ENCODE results near the gene LYRM2.
A peak's percentile ranks its signal among the peaks of the same experiment; 100 is the strongest.

LYRM2 gene

DNA sequence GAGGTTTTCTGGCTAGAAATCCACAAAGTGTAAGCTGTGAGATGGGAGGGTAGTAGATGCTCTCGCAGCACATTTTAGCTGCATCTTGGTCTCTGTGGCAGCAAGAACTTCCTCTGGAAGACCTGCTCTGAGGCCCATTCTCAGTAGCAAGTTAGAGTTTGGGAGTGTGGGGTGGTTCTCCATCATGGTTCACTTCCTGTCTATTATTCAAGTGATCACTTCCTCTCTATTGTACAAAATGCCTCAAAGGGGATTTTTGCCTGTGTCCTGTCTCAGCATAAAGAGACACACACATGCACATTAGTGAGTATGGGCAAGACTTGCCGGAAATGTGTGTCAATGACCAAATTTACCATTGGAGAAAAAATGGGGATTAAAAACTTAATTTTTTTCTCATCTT is 42.5 kb downstream of the LYRM2 start:
- DNase-seq (ENCODE audit: low spot score), result no peak

DNA sequence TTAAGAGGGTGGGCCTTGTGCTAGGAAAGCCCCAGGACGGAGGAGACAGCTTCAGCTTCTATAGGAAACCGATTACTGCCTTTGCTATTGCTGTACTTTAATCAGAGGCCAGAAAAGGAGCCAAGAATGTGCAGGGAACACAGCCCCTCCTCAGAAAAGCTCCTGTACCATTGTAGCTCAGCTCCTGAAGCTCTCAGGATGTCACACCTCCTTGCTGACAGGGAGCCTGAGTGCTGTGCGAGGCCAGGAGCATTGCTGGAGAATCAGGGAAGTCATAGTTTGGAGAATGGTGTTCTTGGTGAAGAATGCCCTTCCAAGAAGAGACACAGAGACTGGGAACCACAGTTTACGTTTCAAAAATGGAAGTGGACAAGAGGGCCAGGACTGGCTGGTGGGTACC is 46.8 kb downstream of the LYRM2 start:
- no peak for DNase-seq (ENCODE audit: low spot score)

DNA sequence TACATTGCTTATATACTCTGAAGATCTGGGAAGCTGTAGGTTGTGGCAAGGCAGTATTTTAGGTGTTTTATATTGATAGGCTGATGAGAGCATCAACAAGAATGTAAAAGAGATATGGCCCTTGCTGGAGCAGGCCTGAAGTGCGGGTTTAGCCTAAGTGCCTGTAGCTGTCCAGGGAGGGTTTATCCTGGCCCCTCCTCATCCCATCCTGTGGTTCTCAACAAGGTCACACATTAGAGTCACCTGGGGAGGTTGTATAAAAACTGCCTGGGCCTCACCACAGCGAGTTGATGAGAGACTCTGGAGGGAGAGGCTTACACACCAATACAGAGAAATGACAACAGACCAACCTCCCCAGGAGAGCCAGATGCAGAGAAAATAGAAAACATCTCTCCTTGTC is 48.4 kb downstream of the LYRM2 start:
- no peak for DNase-seq (ENCODE audit: low spot score)

DNA sequence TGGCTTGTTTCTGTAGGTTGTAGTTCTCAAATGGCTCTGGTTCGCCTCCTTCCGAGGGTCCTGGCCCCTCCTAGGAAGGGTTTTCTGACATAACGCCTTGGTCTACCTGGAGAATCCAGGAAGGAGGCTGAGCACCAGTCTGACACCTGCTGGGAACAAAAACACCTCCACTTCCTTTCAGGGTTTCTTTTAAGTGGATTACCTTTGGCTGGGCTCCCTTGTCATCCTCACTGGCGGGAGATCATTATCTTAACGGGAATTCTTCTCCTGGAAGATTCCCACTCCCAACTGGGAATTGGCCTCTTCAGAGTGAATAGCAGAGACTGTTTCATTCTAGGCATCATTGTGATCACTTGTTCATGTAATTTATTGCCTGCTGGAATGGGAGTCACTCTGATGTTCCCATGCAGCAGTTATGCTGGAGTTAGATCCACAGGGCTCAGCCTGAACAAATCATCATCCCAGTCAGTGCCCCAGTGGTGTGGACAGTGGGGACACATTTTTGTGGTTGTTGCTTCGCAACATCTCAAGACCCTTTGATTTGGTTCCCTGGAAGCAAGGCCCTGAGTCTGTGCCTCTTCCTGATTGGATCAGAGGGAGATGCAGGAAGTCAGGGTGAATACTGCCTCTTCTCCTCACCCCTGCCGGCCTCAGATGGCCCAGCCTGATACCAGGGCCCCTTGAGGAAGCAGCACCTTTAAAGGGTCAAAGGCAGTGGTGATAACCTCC is 49.1 kb downstream of the LYRM2 start:
- no peak for DNase-seq (ENCODE audit: low spot score)

DNA sequence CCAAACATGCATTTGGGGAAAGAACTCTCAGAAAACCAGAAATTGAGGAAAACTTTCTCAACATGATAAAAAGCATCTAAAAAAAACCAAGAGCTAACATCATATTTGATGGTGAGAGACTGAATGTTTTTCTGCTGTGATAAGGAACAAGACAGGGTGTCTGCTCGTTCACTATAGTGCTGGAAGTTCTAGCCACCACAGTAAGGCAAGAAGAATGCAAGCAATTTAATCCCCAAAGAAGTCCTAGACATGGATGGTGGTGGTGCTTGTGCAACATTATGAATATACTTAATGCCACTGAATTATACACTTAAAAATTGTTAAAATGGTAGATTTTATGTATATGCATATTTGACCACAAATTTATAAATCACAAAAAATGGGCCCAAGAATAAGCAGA is 53.4 kb downstream of the LYRM2 start:
- no peak for DNase-seq (ENCODE audit: low spot score)

DNA sequence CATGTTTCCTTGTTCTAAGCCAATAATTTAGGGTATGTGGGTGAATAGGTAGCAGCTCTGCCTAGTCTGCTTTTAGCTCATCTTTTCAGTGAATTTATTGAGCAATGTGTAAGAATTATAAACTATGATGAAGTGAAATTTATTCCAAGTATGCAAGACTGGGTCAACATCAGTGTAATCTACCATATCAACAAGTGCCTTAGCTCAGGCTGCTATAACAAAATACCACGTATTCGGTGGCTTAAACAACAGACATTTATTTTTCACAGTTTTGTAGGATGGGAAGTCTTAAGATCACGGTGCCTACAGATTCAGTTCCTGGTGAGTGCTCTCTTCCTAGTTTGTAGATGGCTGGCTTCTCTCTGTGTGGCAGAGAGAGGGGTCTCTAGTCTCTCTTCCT is 54.0 kb downstream of the LYRM2 start:
- DNase-seq (ENCODE audit: low spot score), result no peak

DNA sequence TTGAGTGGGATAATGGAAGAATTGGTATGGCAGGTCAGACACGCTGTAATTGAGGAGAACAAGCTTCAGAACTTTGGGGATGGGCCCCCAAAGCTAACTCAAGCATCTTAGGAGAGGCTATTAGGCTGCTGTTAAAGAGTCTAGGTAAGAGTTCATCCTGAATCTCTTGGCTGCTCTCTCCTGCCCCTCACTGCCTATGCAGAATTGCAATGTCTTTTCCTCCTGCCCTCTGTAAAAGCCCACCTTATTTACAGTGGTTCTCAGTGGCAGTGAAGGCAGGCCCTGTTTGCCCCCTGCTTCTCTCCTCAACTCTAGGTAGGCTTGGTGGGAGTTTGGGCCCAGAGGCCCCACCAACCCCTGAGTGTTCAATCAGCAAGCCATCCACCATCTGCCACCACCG is 55.0 kb downstream of the LYRM2 start:
- no peak for DNase-seq (ENCODE audit: low spot score)

DNA sequence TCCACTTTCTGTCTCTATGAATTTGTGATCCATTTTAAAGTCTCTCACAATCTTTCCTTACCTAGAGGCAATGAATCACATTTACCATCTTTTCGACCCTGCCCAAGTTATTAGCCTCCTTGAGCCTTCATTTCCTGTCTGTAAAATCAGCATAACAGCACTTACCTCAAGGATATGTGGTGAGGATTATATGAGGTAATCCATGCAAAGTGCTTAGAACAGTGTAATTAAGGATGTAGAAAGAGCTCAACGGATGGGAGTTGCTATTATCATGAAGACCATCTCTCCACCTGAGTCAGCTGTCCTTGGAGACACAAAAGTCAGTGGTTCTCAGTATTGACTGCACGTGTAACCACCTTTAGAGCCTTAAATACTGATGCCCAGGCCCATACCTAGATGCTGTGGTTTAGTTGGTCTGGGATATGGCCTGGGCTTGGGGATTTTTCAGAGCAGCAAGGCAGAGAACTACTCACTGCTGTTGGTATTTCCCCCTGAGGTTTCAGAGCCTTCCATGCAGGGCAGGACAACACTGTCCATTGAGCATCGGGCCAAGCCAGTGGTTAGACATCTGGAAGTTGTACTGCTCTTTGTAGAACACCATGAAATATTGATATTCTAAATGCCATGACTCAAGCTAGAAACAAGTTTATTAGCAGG is 55.8 kb downstream of the LYRM2 start:
- DNase-seq (ENCODE audit: low spot score), result no peak

DNA sequence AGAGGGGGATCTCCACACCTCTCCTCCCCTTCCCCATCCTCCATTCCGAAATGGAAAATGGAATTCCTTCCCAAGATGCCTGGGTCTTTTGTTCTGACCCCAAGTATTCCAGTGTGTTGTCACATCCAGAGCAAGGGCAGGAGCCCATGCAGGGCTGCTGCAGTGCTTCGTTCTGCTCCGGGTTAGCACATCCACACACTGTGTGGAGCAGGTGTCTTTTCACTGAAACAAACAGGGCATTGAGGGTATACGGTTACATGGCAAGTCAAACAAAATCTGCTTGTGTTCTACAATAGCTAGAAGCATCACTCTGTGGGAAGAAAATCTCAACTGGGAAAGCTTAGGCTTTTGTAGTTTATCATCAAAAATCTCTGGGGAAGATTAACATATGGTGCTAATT is 56.9 kb downstream of the LYRM2 start:
- DNase-seq (ENCODE audit: low spot score), result no peak

DNA sequence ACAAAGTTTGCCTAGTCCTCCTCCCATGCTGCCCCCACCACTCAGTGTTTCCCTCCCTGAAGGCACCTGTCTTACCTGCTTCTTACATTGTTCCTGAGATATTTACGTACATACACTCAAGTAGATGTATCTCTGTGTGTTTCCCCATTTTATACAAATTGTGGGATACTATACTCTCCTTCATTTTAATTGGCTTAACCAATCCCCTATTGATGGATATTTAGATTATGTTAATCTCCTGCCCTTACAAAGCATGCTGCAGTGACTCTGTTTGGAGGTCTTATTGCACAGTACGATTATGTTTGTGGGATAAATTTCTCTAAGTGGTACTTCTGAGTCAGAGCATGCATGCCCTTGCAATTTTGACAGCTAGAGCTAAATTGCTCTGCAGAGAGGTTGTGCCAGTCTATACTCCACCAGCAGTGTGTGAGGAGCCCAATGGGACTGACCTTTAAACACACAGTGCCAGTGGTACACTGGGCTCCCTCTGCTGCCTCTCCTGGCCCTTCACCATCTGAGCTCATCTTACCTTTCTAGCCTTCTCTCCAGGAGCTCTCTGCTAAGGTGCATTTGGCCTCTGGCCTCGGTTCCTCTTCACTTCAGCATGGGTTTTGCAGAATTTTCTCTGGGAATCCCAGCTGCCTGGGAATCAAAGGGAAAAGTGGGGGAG is 57.4 kb downstream of the LYRM2 start:
- no peak for DNase-seq (ENCODE audit: low spot score)

DNA sequence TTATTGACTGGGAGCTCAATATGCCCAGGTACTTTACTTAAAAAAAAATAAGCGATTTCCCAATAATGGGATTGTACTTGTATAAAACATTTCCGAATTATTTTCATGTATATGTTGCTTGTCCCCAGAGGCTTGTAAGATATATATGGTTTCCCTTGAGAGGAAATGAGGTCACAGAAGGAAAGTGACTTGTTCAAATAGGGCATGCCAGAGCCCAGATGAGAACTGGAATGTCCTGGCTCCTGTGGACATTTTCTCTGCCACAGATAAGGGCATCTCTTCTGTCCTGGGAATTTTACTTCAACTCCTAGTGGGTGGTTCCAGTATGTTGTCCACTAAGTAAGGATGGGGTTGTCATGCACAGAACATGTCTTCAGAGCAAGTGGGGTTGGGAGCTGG is 63.0 kb downstream of the LYRM2 start:
- DNase-seq (ENCODE audit: low spot score), result no peak

DNA sequence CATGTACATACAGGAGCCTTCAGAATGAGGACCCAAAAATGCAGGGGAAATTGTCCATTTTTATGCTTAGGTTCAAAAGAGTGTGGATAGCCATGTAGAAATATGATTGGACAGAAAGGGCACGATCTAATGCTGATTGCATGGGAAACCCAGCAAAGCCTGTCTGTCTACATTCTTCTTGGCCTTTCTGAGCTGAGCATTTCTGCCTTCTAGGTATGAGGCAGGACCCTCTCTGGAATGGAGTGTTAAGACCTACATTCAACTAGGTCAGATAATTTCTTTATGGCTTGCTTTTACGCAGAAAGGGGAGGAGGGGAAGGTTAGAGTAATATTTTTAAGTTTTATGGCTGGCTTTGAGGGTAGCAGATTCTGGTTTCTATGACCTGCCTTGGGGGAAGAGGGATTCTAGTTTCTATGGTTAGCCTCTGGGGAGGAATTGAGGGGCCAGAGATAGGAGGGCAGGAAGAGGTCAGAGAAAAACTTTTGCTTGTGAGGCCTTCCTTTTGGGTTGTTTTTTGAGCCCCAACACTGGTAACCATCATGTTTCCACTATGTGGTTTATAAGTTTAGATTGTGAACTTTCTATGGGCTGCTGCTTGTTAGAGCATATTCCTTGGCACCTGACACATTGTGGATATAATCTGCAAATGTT is 63.5 kb downstream of the LYRM2 start:
- DNase-seq (ENCODE audit: low spot score), result no peak

DNA sequence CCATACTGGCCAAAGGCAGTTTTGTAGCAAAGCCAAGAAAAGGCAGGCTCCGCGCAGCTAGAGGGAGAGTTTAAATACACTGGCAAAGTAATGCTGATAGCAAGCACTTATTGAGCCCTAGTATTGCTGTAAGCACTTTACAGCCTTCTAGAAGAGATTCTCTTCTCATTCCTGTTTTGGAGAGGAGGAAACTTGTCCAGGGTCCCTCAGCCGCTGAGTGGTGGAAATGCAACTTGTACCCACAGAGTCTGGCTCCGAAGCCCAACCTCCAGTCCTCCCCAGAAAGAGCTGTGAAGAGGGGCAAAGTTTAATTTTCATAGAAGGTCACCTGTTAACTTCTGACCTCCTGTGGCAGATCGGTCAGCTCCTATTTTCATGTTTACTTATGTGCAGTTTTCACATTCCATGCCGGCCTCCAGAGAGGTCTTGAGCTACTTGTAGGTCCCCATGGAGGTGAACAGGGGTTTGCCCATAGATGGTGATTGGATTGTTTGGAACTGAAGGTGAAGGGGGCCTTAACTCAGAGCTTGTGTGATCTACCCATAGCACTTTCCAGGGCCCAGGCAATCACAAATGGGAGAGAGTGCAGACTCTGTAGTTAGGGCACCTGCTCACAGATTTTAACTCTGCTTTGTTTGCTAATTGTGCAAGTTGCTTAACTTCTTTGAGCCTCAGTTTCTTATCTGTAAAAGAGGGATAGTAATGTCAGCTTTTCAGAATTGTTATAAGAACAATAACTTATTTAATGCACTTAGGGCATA is 70.7 kb downstream of the LYRM2 start:
- no peak for DNase-seq (ENCODE audit: low spot score)

DNA sequence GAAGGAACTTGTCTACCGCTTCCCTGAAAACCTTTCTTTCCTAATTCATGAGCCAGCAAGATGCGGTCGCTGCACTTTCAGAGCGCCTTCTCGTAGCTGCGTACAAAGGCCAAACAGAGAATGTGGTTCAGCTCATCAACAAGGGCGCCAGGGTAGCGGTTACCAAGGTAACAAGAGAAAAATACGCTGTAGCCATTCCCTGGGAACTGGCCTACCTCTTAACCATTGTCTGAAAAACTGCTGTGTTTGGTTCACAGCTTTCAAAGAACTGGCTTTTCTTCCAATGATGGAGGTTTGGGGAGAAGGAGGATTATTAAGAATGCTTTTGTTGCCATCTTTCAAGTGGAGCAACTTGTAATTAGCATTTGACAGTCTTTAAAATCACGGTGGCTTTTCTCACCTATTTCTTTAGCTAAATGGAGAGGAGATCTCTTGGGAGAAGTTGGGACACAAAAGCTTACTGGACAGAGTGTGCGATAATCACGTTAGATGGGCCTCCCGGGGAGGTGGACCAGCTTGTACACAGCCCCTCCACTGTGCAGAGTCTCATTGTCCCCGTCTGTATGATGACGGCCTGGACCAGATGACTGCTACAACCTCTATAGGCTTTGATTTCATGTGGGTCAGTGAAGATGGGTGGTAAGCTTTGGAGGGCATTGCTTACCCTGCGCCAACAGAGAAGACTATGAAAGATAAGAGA is 71.5 kb downstream of the LYRM2 start:
- DNase-seq (ENCODE audit: low spot score), result peak; percentile 56

DNA sequence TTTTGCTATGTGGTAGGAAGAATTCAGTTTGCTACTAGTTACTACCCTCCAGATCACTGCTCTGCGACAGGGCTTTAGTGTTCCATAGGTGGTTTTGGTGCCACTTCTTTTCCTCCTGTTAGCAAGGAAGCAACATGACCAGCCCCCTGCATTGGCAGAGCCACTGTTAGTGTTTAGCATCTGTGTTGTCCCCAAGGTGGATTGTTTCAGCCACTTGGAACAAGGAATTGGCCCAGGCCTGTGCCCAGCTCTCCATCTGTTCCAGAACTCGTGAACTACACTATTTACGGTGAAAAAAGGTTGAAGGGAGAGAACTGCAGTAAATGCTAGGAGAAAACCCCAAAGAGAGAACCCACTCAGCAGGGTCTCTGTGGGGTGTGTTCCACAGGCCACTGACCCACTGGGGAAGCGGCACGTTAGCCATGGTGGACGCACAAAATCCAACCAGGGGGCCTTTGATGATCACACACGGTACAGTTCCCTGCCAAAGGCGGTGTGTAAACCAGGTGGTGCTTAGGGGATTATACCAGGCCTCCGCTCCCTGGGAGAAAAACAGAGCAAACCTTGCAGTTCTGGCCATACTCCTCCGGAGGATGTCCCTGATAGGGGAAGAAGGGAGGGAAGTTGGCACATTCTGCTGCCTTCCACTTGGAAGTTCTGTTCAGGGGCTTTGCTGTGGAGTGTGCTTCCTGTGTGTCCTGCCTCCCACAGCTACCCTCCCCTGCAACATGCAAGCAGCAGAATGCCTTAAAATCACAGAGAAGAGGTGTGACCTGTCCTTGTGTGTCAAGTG is 72.3 kb downstream of the LYRM2 start:
- no peak for DNase-seq (ENCODE audit: low spot score)

DNA sequence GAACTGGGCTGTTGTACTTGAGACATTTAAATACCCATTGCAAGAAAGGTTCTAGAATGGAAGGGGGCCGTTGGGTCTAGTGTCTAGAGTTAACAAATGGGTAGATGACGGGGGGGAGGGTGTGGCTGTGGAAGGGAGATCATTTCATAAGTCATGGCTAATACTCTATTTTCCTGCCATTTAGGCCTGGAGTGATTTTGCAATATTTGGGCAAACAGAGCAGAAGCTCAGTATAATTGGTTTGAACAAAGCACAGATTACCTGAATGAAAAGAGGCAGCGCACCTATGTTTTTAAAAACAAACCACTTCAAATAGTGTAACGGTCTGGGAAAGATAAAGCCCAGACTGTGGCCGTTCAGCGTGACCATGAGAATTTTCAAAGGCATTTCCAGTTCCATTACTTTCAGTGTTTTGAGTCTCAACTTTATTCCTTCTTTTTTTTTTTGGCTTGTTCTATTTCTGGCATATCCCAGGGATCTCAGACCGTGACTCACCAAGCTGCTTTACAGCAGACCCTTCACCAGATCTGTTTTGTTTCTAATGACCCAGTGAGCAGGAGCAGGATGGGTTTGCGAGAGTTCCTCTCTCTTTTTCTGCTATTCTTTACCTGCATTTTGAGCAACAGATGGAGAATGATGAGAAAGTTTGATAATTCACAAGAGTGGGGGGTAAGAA is 73.7 kb downstream of the LYRM2 start:
- no peak for DNase-seq (ENCODE audit: low spot score)

DNA sequence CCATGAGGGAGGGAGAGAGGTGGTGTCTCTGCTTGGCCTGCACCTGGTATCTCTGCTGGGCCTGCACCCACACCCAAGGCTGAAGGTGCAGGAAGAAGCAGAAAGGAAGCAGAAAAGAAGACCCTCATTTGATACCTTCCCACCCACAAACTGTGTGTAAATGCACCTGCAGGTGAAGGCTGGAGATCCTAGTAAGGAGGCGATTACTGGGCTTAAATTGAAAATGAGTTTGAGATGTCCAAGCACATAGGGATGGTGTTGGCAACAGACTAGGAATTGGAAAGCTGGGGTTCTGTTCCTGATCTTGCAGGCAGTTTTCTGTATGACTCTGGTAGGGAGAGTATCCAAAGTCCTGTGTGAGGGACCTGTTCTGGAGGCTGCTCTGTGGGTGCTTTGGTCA is 74.7 kb downstream of the LYRM2 start:
- DNase-seq (ENCODE audit: low spot score), result no peak

DNA sequence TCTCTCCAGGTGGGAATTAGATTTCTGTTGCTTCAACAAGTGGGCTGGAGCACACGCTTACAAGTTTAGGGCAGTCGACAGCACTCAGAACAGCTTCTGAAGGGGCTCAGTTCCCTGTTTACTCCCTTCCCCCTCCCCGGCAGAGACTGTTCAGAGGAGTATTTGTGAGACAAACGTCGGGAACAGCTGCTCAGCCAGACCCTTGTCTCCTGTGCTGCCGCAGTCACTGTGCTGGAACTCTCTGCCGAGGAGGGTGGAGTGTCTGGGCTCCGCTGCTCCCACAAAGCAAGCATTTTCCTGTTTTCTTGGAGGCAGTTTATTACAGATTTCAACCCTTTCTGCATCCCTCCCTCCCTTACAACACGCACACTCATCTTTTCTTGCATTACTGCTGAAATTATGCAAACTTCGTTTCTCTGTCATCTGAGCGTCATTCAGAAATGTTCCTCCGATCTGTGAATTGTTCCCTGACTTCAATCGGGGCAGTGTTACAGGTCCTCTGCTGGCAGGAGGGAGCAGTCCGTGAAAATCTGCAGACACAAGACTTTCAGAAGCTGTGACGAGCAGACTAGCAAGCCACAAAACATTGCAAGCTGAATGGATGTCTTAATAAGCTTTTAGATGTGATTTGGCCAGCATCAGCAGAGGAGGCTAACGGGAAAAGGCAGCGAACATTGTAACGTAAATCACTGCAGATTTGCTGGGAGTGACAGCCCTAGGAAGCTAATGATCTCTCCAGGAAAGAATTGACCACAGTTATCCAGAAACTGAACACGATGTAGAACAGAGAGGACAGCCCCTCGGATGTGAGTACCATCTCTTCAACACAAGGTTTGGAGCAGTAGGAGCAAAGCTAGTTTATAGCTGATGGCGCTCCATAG is 76.2 kb downstream of the LYRM2 start:
- peak; percentile 71 for DNase-seq (ENCODE audit: low spot score)

DNA sequence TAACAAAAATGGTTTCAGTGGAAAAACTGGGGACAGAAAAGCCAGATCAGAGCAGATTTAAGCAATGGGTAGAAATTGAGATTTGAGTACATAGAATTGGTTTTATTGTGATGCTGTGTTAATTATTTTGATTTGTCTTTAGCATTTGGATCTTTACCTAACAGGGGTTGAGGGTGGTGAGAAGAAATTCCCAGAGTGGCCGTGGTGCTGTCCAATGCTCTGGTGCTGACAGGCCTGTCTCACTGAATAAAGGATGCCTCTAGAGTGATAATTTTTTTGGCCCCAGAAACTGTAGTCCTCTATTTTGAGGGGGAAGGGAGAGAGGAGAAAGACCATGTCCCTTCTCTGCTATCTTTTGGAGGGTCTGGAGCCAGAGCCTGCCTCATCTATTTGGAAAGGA is 79.1 kb downstream of the LYRM2 start:
- DNase-seq (ENCODE audit: low spot score), result no peak

All from Ammon's horn (tissue), 1 donor.